H1 (cell line): ENCODE measurements around the gene SLC13A5. TPM values are rescaled to one million over a fixed set of nuclear protein-coding genes. Genes with fewer than 3 reads are reported as not detected.

Experiments
- GTF2F1 ChIP-seq: IDR thresholded peaks from 2 replicates; pipeline ENCODE4 v1.6.1; 2012; ENCODE audit warnings: low read depth, low read length, improper control_type of control experiment, borderline replicate concordance
- RAD21 ChIP-seq, 2 experiments: IDR thresholded peaks in 1 of 2; conservative IDR thresholded peaks in 1 of 2; 2 replicates each; pipeline ENCODE4 v1.6.1; 2011; ENCODE audit warnings: low read depth in 2 of 2, low read length in 2 of 2, improper control_type of control experiment in 1 of 2, inconsistent platforms in 1 of 2, mild to moderate bottlenecking in 1 of 2, moderate library complexity in 1 of 2
- SUZ12 ChIP-seq: fragments of 200-600 bp; sonication (generic); IDR thresholded peaks from 2 replicates; pipeline ENCODE4 v1.6.1; 2012; ENCODE audit warnings: mild to moderate bottlenecking, inconsistent platforms, low read length, moderate library complexity, mixed read lengths
- TAF7 ChIP-seq: optimal IDR thresholded peaks from 2 replicates; pipeline ENCODE3; 2011; ENCODE audit warnings: low read depth, mild to moderate bottlenecking, inconsistent platforms, low read length, moderate library complexity, borderline replicate concordance
- TCF12 ChIP-seq: IDR thresholded peaks from 2 replicates; pipeline ENCODE4 v1.6.1; 2011; ENCODE audit warnings: low read depth, mild to moderate bottlenecking, low read length
- TEAD4 ChIP-seq: IDR thresholded peaks from 2 replicates; pipeline ENCODE4 v1.6.1; 2012; ENCODE audit warnings: low read depth, low read length, inconsistent platforms, mixed read lengths
- YY1 ChIP-seq: IDR thresholded peaks from 2 replicates; pipeline ENCODE4 v1.6.1; 2011; ENCODE audit warnings: low read depth, mild to moderate bottlenecking, low read length
- polyA plus RNA-seq, 7 experiments: library from polyadenylated mRNA; depleted of rRNA in 3 of 7; stranded (reverse) in 5 of 7; unstranded in 2 of 7; fragments of >200 nt in 5 of 7; fragments of 200-250 nt in 2 of 7; gene quantifications; 1 replicate in 5 of 7; 2 replicates in 1 of 7; 4 replicates in 1 of 7; pipeline versions ENCODE4 v1.2.1 to v1.2.3, GENCODE V29; 2011 to 2013; ENCODE audit warnings: missing spikeins in 2 of 7, mixed read lengths in 2 of 7
- total RNA-seq: library from RNA; stranded (reverse); fragmentation: NEBNext Ultra II Directional; extraction: Animal tissue kit (Norgen Biotek cat#: 25700); gene quantifications from 2 replicates; pipeline ENCODE4 v1.2.1, GENCODE V29; 2021
- TF ChIP-seq, protein P1 (sequence below): fragments of 300-600 bp; sonication (generic); IDR thresholded peaks from 2 replicates; pipeline ENCODE4 v1.7.1; 2012; ENCODE audit warnings: low read length, moderate library complexity, mild to moderate bottlenecking, inconsistent platforms; ENCODE audit not compliant: insufficient replicate concordance

SLC13A5 gene
- total and polyA plus RNA-seq, 2 of the 8 experiments (the other 6 are each of a cell fraction or from before 2014, with no cell fraction given) = 2.1 to 2.6 TPM

DNA sequence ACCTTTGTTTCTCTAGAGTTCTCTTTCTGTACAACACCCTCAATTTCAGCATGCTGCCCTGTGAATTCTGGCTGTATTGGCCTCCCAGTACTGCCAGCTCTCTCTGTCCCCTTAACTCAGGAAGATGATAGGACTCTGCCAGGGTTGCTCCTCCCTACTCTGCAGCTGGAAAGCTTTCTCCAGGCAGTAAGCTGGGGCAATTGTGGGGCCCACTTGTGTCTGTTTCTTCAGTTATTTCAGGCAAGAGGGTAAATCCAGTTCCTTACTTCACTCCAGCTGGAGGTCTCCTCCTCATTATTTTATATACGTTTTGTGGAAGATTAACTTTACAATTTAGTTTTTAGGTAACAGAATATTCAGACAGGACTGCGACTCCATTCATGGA is 51.7 kb downstream of the SLC13A5 start (continued):
- TF ChIP-seq, protein P1, sequence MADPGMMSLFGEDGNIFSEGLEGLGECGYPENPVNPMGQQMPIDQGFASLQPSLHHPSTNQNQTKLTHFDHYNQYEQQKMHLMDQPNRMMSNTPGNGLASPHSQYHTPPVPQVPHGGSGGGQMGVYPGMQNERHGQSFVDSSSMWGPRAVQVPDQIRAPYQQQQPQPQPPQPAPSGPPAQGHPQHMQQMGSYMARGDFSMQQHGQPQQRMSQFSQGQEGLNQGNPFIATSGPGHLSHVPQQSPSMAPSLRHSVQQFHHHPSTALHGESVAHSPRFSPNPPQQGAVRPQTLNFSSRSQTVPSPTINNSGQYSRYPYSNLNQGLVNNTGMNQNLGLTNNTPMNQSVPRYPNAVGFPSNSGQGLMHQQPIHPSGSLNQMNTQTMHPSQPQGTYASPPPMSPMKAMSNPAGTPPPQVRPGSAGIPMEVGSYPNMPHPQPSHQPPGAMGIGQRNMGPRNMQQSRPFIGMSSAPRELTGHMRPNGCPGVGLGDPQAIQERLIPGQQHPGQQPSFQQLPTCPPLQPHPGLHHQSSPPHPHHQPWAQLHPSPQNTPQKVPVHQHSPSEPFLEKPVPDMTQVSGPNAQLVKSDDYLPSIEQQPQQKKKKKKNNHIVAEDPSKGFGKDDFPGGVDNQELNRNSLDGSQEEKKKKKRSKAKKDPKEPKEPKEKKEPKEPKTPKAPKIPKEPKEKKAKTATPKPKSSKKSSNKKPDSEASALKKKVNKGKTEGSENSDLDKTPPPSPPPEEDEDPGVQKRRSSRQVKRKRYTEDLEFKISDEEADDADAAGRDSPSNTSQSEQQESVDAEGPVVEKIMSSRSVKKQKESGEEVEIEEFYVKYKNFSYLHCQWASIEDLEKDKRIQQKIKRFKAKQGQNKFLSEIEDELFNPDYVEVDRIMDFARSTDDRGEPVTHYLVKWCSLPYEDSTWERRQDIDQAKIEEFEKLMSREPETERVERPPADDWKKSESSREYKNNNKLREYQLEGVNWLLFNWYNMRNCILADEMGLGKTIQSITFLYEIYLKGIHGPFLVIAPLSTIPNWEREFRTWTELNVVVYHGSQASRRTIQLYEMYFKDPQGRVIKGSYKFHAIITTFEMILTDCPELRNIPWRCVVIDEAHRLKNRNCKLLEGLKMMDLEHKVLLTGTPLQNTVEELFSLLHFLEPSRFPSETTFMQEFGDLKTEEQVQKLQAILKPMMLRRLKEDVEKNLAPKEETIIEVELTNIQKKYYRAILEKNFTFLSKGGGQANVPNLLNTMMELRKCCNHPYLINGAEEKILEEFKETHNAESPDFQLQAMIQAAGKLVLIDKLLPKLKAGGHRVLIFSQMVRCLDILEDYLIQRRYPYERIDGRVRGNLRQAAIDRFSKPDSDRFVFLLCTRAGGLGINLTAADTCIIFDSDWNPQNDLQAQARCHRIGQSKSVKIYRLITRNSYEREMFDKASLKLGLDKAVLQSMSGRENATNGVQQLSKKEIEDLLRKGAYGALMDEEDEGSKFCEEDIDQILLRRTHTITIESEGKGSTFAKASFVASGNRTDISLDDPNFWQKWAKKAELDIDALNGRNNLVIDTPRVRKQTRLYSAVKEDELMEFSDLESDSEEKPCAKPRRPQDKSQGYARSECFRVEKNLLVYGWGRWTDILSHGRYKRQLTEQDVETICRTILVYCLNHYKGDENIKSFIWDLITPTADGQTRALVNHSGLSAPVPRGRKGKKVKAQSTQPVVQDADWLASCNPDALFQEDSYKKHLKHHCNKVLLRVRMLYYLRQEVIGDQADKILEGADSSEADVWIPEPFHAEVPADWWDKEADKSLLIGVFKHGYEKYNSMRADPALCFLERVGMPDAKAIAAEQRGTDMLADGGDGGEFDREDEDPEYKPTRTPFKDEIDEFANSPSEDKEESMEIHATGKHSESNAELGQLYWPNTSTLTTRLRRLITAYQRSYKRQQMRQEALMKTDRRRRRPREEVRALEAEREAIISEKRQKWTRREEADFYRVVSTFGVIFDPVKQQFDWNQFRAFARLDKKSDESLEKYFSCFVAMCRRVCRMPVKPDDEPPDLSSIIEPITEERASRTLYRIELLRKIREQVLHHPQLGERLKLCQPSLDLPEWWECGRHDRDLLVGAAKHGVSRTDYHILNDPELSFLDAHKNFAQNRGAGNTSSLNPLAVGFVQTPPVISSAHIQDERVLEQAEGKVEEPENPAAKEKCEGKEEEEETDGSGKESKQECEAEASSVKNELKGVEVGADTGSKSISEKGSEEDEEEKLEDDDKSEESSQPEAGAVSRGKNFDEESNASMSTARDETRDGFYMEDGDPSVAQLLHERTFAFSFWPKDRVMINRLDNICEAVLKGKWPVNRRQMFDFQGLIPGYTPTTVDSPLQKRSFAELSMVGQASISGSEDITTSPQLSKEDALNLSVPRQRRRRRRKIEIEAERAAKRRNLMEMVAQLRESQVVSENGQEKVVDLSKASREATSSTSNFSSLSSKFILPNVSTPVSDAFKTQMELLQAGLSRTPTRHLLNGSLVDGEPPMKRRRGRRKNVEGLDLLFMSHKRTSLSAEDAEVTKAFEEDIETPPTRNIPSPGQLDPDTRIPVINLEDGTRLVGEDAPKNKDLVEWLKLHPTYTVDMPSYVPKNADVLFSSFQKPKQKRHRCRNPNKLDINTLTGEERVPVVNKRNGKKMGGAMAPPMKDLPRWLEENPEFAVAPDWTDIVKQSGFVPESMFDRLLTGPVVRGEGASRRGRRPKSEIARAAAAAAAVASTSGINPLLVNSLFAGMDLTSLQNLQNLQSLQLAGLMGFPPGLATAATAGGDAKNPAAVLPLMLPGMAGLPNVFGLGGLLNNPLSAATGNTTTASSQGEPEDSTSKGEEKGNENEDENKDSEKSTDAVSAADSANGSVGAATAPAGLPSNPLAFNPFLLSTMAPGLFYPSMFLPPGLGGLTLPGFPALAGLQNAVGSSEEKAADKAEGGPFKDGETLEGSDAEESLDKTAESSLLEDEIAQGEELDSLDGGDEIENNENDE = no peak
- no peak for TF ChIP-seq TAF7
- TF ChIP-seq SUZ12 = no peak
- no peak for TF ChIP-seq GTF2F1
- TF ChIP-seq TEAD4 = no peak
- no peak for TF ChIP-seq YY1
- no peak for TF ChIP-seq TCF12
- TF ChIP-seq RAD21 (IDR thresholded peaks at IDR 0.05 in 1 of 2, conservative IDR thresholded peaks at IDR 0.05 in 1 of 2; ENCODE audit: low read depth in 2 of 2, low read length in 2 of 2) = no peak
